ENCODE data around the gene FAM222B. TPM values are rescaled to one million over a fixed set of nuclear protein-coding genes. Genes with fewer than 3 reads are reported as not detected.
"Not testable (repeated sequence)": the region's sequence is repeated elsewhere in the genome, so short reads cannot be mapped to it uniquely, and the experiment has no call there.

Gene FAM222B
- polyA plus RNA-seq: 1 to 10 TPM; 4.9 to 9.2 (median 5.6) TPM

- no peak within 1 kb of the TSS for H3K27ac ChIP-seq (ENCODE audit: low read depth, low read length)
- 0 to 1% (median 0%) methylated on average over 43 to 44 of the region's 44 CpGs for WGBS, 3 donors
Measured at GRCh38 chr17:28842282-28843012, at the start of gene FAM222B. TSS of gene FAM222B (minus strand) at chr17:28842790. CDS start at chr17:28766667, 76,123 bp downstream.

GRCh38 chr17:28892024-28892423 lies 49.4 kb upstream of the FAM222B start:
- WGBS, 3 donors: 88 to 91% (median 89%) methylated on average over 1 to 4 of the region's 4 CpGs
- H3K27ac ChIP-seq (ENCODE audit: low read depth, low read length): no peak overlapping the region

- WGBS, 3 donors: 88 to 95% (median 90%) methylated on average over 1 of the region's 1 CpG
- no peak overlapping the region for H3K27ac ChIP-seq (ENCODE audit: low read depth, low read length)
Measured at GRCh38 chr17:28891201-28891600, 48.6 kb upstream of the FAM222B start.

GRCh38 chr17:28889996-28890395 lies 47.4 kb upstream of the FAM222B start:
- WGBS, 3 donors: 57 to 90% (median 66%) methylated on average over 5 of the region's 5 CpGs
- H3K27ac ChIP-seq (ENCODE audit: low read depth, low read length): no peak overlapping the region

GRCh38 chr17:28888832-28889231 lies 46.2 kb upstream of the FAM222B start:
- 92 to 93% (median 93%) methylated on average over 7 of the region's 7 CpGs for WGBS, 3 donors
- H3K27ac ChIP-seq (ENCODE audit: low read depth, low read length): no peak overlapping the region

- H3K27ac ChIP-seq (ENCODE audit: low read depth, low read length): no peak overlapping the region
- WGBS, 3 donors: 87 to 91% (median 87%) methylated on average over 12 of the region's 12 CpGs
Measured at GRCh38 chr17:28887871-28888471, 45.4 kb upstream of the FAM222B start.

GRCh38 chr17:28885951-28886350 lies 43.4 kb upstream of the FAM222B start:
- no peak overlapping the region for H3K27ac ChIP-seq (ENCODE audit: low read depth, low read length)
- 84 to 87% (median 86%) methylated on average over 10 of the region's 10 CpGs for WGBS, 3 donors

- WGBS, 3 donors: 94 to 98% (median 95%) methylated on average over 4 of the region's 4 CpGs
- no peak overlapping the region for H3K27ac ChIP-seq (ENCODE audit: low read depth, low read length)
Measured at GRCh38 chr17:28885363-28885762, 42.8 kb upstream of the FAM222B start.

GRCh38 chr17:28883967-28884702 lies 41.5 kb upstream of the FAM222B start:
- H3K27ac ChIP-seq (ENCODE audit: low read depth, low read length): no peak overlapping the region
- 90 to 92% (median 92%) methylated on average over 27 of the region's 27 CpGs for WGBS, 3 donors

- 88 to 94% (median 92%) methylated on average over 18 of the region's 18 CpGs for WGBS, 3 donors
- H3K27ac ChIP-seq (ENCODE audit: low read depth, low read length): no peak overlapping the region
Measured at GRCh38 chr17:28882154-28882895, 39.7 kb upstream of the FAM222B start.

- no peak overlapping the region for H3K27ac ChIP-seq (ENCODE audit: low read depth, low read length)
- WGBS, 3 donors: 94 to 97% (median 97%) methylated on average over 16 to 17 of the region's 17 CpGs
Measured at GRCh38 chr17:28881533-28882056, 39.0 kb upstream of the FAM222B start.

- 87 to 90% (median 87%) methylated on average over 10 of the region's 10 CpGs for WGBS, 3 donors
Measured at GRCh38 chr17:28880572-28880945, 38.0 kb upstream of the FAM222B start.

GRCh38 chr17:28879886-28880571 lies 37.4 kb upstream of the FAM222B start:
- H3K27ac ChIP-seq (ENCODE audit: low read depth, low read length): no peak overlapping the region
- 71 to 85% (median 83%) methylated on average over 9 of the region's 9 CpGs for WGBS, 3 donors

More at GRCh38 chr17:28880572-28880945, 38.0 kb upstream of the FAM222B start:
- H3K27ac ChIP-seq (ENCODE audit: low read depth, low read length): no peak overlapping the region

GRCh38 chr17:28878981-28879380 lies 36.4 kb upstream of the FAM222B start:
- WGBS, 3 donors: 66 to 90% (median 79%) methylated on average over 4 of the region's 4 CpGs
- H3K27ac ChIP-seq (ENCODE audit: low read depth, low read length): no peak overlapping the region

GRCh38 chr17:28878158-28878910 lies 35.7 kb upstream of the FAM222B start:
- H3K27ac ChIP-seq (ENCODE audit: low read depth, low read length): no peak overlapping the region
- WGBS, 3 donors: 87 to 95% (median 87%) methylated on average over 2 of the region's 2 CpGs

GRCh38 chr17:28877150-28877711 lies 34.6 kb upstream of the FAM222B start:
- WGBS, 3 donors: 91 to 94% (median 93%) methylated on average over 6 of the region's 6 CpGs
- H3K27ac ChIP-seq (ENCODE audit: low read depth, low read length): not testable (repeated sequence)
